ENCODE data around the gene CDH6.

Gene CDH6

GRCh38 chr5:31204958-31205357, 11.5 kb downstream of the CDH6 start:
- no peak for DNase-seq

- no peak for DNase-seq
Measured at GRCh38 chr5:31208043-31208442, 14.6 kb downstream of the CDH6 start.

GRCh38 chr5:31209334-31209733, 15.8 kb downstream of the CDH6 start:
- DNase-seq: no peak

GRCh38 chr5:31211098-31211497, 17.6 kb downstream of the CDH6 start:
- no peak for DNase-seq

GRCh38 chr5:31213257-31213656, 19.8 kb downstream of the CDH6 start:
- DNase-seq: no peak

GRCh38 chr5:31213705-31214121, 20.2 kb downstream of the CDH6 start:
- DNase-seq: no peak

GRCh38 chr5:31214229-31214628, 20.7 kb downstream of the CDH6 start:
- no peak for DNase-seq

- no peak for DNase-seq
Measured at GRCh38 chr5:31215236-31215635, 21.8 kb downstream of the CDH6 start.

- DNase-seq: no peak
Measured at GRCh38 chr5:31217446-31217845, 24.0 kb downstream of the CDH6 start.

GRCh38 chr5:31218978-31219377, 25.5 kb downstream of the CDH6 start:
- no peak for DNase-seq

- DNase-seq: no peak
Measured at GRCh38 chr5:31221001-31221400, 27.5 kb downstream of the CDH6 start.

- no peak for DNase-seq
Measured at GRCh38 chr5:31225118-31225517, 31.6 kb downstream of the CDH6 start.

GRCh38 chr5:31225613-31226012, 32.1 kb downstream of the CDH6 start:
- no peak for DNase-seq

- DNase-seq: no peak
Measured at GRCh38 chr5:31226651-31227050, 33.2 kb downstream of the CDH6 start.

- no peak for DNase-seq
Measured at GRCh38 chr5:31229266-31229665, 35.8 kb downstream of the CDH6 start.

- no peak for DNase-seq
Measured at GRCh38 chr5:31231177-31231838, 37.8 kb downstream of the CDH6 start.

GRCh38 chr5:31232273-31232888, 38.9 kb downstream of the CDH6 start:
- DNase-seq: peak; percentile 16

GRCh38 chr5:31235381-31235780, 41.9 kb downstream of the CDH6 start:
- DNase-seq: no peak

GRCh38 chr5:31236339-31236738, 42.9 kb downstream of the CDH6 start:
- no peak for DNase-seq

- no peak for DNase-seq
Measured at GRCh38 chr5:31237174-31237573, 43.7 kb downstream of the CDH6 start.

- DNase-seq: no peak
Measured at GRCh38 chr5:31238497-31238896, 45.0 kb downstream of the CDH6 start.

GRCh38 chr5:31244921-31245320, 51.4 kb downstream of the CDH6 start:
- DNase-seq: no peak

GRCh38 chr5:31247381-31247780, 53.9 kb downstream of the CDH6 start:
- no peak for DNase-seq

GRCh38 chr5:31250201-31250600, 56.7 kb downstream of the CDH6 start:
- no peak for DNase-seq

- DNase-seq: no peak
Measured at GRCh38 chr5:31251032-31251431, 57.5 kb downstream of the CDH6 start.

All from NCI-H1048 (cell line).